GM18907 (cell line): ENCODE data around the gene SIGLEC1.

Source experiments
- ATAC-seq: cut with Tn5 transposase; IDR thresholded peaks from one replicate; pipeline ENCODE4 v1.9.1; 2021; ENCODE audit warnings: mild to moderate bottlenecking, moderate library complexity; ENCODE audit not compliant: unreplicated experiment

The SIGLEC1 gene

DNA sequence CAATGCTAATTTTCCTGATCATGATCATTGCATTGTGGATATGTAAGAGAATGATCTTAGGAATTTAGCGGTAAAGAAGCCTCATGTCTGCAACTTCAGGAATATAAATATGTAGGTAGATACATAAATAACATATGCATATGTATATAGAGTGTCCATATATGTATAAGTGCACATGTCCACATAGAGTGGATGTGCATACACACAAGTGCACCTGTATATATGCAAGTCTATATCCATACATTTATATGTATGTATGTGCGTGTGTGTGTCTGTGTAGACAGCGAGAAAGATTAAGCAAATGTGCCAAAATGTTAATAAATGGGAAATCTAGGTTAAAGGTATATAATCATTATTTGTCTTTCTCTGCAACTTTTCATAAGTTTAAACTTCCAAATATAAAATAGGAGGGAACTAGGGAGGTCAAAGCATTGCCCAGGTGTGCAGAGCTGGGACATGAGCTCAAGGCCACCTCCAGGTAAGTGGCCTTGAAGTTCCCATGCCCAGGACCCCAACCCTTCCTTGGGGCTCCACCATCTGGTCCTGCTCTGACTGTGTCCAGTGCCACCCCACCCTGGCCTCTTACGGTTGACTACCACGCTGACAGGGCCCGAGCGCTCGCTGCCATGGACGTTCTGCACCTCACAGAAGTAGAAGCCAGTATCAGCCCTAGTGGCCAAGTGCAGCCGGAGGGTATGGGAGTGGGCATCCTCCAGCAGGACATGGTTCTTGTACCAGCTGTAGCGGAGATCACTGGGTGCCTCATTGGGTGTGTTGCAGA, 9.6 kb downstream of the SIGLEC1 start:
- no peak for ATAC-seq

DNA sequence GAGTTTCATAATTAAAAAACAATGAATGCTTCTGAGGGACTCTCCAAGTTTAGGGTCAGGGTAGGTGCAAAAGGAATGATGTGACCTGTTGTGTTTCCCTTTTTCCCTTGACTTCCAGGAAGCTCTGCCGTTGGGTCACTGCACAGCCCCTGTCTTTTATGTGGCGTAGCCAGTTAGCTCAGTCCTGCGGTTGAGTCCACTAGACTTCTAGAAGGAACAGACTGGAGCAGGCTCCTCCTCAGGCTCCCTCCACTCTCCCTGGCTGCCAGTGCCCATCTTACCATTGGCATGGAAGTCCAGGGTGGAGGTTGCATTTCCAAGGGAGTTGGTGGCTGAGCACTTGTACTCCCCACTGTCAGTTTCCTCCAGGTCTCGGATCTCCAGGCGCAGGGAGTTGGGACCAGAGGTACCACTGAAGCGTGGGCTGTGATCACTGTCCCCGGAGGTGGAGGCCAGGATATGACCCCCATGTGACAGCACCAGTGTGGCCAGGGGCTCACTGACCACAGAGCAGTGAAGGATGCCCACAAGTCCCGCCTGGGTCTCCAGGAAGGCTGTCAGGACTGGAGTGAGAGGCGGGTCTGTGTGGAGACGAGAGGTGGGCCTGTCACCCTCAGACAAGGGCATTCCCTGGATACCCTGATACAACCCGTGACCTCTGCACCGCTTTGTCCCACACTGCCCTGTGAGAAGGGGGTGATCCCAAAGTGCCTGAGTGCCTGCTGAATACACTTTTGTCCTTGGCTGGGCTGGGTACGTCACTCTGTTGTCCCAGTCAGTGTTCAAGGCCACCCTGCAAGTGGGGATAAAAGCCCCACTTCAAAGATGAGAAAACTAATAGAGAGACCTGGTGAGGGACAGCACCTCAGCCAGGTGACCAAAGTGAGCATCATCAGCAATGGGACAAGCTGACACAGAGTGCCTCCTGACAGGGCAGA, 11.1 kb downstream of the SIGLEC1 start:
- ATAC-seq = no peak

DNA sequence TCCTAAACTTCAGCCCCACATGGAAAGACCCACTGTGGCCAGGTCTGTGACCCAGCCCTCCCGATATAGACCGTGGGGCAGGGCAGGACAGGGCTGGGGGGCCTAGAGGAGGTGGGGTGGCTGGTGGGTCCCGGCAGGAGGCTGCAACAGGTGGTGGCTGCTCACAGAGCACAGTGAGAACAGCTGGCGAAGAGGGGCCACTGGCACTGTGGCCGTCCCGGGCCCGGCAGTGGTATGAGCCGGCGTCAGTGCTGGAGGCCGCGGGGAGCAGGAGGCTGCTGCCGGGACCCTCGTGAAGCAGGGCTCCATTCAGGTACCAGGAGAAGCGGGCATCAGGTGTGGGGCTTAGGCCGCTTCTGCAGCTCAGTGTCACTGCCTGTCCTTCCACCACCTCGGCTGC, 13.4 kb downstream of the SIGLEC1 start:
- no peak for ATAC-seq

DNA sequence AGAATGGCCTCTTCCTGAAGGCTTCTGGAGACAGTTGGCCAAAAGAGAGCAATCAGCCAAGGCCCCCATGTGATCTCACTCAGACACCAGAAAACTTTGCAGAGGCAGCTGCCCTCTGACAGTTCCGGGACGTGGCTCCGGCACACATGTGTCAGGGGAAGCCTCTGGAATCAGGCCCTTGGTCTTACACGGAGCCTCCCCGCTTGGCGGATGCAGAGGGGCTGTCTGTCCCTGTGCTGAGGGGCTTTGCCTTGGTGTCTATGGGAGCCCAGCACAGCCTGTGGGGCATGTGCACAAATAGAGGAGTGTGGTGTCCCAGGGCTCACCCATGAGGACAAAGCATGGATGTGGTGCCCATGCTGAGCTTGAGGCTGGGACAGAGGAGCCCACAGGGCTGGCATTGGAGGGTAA, 13.8 kb downstream of the SIGLEC1 start:
- ATAC-seq = no peak

DNA sequence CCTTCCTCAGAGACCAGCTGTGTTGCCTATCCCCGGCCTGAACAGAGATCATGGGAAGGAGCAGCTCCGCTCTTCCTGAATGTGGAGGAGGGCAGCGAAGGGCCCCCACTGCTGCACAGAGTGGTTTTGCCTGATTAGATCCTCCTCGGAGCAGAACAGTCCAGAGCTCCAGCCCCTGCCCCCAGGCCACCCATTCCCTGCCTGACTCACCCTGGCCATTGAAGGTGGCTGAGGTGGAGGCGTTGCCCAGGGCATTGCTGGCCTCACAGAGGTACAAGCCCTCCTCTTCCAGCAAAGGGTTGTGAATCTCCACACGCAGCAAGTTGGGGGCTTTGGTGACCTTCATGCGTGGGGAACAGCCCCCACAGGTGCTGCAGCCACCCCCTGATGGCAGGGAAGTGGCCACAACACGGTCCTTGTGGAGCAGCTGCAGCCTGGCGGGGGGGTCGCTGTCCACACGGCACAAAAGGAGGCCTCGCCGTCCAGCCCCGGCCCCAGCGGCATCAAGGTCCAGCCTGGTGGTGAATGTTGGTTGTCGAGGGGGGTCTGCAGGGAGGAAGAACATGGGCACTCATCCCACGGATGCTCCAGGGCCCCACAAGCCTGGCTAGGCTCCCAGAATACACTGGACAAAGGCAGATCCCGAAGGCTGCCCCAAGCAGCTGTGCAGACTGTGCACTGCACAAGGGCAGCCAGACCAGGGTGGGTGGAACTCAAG, 14.7 kb downstream of the SIGLEC1 start:
- no peak for ATAC-seq

DNA sequence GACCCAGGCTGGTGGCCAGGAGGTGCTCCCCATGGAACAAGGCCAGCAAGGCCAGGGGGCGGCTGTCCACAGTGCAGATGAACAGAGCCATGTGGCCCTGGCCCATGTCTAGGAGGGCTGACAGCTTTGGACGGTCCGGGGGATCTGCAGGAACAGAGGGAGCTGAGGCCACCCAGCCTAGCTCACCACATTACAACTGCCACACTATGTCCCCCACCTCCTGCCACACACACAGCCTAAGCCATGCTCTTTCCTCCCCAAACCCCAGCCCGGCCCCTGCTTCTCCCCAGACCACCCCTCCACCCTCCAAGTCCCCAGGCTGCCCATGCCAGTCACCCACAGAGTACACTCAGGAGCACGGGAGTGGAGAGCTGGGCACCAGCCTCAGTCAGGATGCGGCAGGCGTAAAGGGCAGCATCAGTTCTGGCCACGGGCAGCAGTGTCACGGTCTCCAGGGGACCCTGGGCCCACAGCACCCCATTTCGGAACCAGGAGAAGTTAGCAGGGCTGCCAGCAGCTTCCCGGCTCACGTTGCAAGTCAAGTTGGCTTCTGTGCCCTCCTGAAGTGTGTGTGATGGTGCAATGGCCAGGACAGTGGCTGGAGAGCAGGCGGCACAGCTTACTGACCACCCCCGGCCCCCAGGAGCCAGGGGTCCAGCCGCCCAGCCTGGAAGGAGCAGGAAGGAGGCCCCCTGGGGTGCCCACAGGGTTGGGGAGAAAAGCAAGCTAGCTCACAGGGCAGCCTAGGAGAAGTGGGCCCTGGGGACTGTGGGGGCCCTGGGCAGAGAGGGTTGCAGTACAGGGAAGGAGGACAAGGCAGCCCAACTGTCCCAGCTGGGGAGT, 15.4 kb downstream of the SIGLEC1 start:
- ATAC-seq = no peak

DNA sequence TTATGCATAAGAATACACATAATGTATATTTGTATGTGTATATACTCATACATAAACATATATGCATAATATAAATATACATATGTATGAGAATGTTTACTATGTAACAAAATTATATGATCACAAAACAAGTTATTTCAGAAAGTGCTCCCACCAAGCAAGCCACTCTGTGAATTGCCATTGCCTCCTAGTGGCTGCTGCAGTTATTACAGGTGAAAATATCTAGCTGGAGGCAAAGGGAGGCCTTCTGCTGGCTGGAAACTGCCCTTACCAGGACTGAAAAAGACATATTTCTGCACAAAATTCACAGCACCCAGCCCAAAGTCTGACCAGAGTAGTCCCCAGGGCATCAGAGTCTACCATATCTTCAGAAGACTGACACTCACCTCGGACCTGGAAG, 16.2 kb downstream of the SIGLEC1 start:
- ATAC-seq = no peak

DNA sequence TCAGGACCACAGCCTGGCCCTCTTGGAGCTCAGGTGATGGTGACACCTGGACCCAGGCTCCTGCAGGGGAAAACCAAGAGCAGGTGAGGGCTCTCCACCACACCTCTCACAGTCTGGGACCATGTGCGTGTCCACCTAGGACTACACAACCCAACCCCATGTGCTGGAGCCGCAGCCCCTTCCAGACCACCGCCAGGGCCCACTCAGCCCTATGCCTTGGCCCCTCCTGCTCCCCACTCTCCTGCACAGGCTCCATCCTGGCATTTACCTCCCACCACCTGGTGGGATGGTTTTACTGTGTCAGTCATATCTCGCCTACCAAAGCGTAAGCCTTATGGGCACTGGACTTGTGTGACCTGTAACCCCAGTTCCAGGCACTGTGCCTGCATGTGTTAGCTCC, 17.5 kb downstream of the SIGLEC1 start:
- ATAC-seq = no peak

DNA sequence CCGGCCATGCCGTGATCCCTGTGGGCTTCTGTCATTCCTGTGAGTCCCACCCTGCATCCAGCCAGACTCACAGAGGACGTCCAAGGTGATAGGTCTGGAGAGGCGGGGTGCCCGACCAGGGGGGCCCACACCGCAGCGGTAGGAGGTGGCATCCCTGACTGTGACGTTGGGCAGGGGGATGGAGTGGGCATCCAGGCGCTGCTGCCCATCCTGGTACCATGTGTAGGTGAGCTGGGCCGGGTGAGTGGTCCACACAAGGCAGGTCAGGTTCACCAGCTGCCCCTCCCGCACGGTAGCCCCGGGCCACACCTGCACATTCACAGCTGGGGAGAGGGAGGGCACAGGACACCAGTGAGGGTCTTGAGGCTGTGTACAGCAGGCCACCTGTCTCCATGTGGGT, 19.0 kb downstream of the SIGLEC1 start:
- ATAC-seq = no peak

DNA sequence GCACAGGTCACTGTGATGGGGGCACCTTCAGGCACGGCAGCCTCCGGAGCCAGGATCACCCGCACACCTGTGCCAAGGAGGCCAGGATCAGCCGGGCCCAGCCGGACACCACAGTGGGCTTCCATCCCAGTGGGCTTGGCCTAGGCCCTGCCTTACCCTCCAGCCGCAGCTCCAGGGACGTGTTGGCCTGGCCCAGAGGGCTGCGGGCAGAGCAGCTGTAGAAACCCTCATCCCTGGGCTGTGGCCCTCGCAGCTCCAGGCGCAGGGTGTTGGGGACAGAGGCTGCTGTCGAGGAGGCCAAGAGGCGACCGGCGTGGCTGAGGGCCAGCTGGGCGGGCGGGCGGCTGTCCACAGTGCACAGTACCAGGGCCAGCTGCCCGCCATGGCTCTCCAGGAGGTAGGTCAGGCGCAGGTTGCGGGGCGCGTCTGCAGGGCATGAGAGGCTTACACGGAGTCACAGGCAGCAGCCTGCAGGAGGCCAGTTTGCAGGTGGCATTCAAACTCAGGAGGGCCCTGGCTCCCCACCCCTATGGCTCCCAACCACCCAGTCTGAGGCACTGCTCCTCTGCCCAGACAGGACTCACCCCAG, 19.6 kb downstream of the SIGLEC1 start:
- ATAC-seq = no peak

DNA sequence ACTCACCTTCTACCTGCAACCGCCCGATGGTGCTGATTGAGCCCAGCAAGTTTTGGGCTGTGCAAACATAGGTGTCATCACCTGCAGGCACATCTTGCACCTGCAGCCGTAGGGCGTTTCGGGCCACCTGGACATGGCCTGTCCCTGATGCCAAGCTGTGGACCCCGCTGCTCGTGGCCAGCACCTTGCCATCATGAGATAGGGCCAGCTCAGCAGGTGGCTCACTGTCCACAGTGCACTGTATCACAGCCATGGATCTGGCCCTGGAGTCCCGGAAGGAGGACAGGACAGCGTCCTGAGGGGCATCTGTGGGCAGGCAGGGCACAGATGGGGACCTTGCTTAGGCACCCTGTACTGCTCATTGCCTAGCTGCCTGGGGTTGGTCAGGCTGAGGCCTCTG, 20.5 kb downstream of the SIGLEC1 start:
- no peak for ATAC-seq

DNA sequence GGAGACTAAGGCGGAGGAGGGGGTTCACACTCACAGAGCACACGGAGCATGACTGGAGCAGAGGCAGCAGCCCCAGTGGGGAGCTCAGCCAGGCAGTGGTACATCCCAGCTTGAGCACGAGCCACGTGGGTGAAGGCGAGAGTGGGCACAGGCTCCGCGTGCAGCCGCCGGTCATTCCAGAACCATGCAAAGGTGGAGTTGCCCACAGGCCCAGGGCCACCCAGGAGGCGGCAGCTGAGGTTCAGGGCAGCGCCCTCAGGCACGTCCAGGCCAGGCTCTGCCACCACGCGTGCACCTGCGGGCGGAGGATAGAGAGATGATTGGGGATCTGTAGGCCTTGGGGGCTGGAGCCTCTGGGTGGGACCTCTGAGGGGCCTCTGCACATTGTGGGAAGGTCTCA, 21.1 kb downstream of the SIGLEC1 start:
- no peak for ATAC-seq

DNA sequence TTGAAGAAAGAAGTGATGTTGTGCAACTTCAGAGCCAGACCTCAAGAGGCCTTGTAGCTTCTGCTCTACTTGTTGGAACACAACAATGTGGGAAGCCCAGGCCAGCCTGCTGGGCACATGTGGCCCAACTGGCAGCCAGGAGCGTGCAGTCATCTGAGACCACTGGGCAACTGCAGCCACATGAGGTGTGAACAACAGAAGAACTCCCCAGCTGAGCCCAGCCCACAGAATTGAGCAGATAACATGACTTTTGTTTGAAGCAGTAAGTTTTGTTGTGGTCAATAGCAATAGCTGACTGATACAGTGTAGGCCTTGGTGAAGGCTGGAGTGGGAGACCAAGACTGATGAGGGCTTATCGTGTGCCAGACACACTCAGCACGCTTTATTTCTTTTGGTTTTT, 22.0 kb downstream of the SIGLEC1 start:
- ATAC-seq = no peak

DNA sequence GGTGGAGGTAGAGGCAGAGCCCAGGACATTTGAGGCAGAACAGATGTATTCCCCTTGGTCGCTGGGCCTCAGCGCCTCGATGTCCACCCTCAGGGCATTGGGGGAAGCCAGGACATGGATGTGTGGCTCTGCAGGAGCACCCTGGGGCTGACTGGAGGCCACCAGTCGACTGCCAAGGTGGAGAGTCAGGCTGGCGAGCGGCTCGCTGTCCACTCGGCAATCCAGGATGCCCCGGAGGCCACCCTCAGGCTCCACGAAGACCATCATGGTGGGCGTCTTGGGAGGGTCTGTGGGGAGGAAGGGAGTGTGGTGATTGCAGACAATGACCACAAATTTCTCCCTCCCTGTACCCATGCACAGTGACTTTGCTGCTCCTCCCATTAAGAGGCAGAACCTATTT, 22.4 kb downstream of the SIGLEC1 start:
- ATAC-seq = no peak

DNA sequence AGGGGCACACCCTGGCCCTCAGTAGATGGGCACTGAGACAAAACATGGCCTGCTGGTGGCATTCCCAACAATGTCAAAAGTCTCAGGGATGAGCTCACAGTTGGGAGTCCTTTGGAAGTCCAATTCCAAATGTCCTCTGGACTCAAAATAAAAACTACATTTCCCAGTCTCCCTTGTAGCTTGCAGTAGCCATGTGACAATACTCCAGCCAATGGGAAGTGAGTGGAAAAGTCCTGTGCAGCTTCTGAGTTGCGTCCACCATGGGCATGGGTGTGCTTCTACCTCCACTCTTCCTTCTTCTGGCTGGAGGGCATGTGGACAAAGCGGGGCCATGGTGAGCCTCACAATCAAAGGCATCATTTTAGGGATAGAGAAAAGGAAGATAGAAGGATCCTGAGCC, 24.7 kb downstream of the SIGLEC1 start:
- ATAC-seq = no peak

DNA sequence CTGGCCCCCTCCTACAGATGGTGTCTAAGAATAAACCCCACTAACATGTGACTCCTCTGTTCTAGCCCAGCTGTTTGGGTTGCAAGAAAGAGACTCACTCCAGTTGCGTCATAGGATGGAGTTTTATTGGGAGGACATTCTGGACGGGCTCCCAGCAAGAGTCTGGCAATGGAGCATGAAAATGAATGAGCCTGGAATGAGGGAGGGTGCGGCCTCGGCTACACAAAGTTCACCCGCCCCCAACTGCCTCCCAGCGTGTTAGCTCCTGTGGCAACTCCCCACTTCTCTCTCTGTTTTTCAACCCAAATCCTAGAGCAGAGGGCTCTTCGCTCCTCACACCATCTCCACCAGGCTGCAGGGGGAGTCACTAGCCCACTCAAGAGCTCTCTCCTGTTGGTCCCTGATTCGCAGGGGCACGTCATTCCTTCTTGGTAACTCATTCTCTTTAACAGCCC, 25.5 kb downstream of the SIGLEC1 start:
- ATAC-seq = no peak

DNA sequence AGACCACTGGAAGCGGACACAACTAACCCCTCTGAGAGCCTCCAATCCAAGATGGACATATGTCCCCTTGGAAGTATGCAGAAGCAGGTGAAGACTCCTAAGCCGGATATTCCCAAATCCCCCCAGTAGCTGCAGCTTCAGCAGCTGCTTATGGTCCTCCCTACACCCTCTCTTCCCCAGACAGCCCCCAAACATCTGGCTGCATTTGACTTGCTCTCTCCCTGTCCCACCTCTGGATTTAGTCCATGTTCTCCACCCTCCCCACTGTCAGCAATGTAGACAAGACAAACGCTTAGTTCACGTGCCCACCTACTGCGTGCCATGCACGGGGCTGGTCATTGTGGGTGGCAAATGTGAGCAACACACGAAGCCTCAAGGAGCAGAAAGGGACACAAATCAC, 26.0 kb downstream of the SIGLEC1 start:
- no peak for ATAC-seq

DNA sequence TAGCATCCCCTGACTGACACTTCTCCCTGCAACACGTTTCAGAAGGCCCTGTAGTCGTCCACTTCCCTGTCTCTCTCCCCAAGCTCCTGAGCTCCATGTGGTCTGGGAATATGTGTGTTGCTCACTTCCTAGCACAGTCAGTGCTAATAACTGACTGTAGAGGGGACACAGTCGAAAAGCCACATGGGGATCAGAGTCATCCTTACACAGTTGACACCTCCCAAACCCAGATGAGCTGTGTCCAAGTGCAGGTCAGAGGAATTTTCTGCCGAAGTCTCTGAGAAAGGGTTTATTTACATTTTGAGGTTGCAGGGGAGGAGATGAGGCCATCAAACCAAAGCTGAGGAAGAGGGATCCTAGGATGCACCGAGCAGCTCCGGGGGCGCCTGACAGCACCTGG, 27.1 kb downstream of the SIGLEC1 start:
- no peak for ATAC-seq

DNA sequence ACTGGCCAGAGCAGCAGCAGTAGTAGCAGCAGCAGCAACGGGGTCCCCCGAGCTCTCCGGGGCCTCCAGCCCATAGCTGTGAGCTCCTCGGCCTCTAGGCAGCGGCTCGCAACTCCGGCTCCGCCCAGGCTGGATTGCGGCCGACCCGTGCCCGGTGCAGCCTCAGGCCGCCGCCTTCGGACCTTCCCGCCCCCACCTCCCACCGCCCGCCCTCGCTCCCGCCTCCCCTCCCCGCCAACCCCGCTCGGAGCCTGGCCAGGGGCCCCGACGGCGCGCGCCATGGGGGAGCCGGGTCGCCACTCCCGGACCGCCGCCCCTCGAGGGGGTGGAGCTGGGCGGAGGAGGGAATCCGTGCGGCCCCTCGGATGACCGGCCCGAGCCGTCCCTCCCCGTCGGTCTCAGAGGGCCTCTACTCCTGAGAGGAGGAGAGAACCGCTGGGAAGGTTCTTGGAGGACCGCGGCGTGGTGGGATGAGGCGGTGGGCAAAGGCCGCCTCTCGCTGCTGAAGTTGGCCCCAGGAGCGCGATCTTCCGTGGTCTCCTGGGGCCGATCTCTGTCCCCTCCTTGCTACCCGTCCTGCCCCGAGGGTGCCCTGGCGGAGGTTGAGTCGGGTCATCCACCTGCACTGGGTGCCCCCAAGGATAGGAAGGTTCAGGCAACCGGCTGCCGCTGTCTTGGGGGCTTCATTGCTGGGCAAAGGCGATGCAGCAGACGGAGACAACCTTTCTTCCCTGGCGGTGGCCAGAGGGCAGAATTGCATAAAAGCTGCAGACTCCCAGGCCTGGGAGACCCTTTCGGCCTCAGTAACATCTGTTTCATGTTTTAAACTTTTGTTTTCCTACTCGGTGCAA, 30.2 kb downstream of the SIGLEC1 start, which contains the start of gene ADAM33:
Gene ADAM33, minus strand, starts transcription at position 80 of the 851 bp plus-strand sequence. Its CDS starts 6 bp downstream, at position 74.
- no peak for ATAC-seq
